DOHH2 (cell line): ENCODE measurements around the gene NDFIP2.

Source experiments
- EZH2phosphoT487 ChIP-seq: fragments of 200-600 bp; sonication (generic); IDR thresholded peaks from 2 replicates; pipeline ENCODE4 v1.6.1; 2017; ENCODE audit warnings: borderline replicate concordance, mild to moderate bottlenecking, antibody characterized with exemption, low read length, moderate library complexity, mixed read lengths
- TF ChIP-seq, protein P1 (sequence below): fragments of 200-600 bp; sonication (generic); IDR thresholded peaks from one replicate; pipeline ENCODE4 v1.5.1; 2014; ENCODE audit warnings: antibody characterized with exemption, mild to moderate bottlenecking, low read depth, low read length; ENCODE audit not compliant: poor library complexity, severe bottlenecking

GRCh38 chr13:79475569-79475968 is 5.4 kb upstream of the NDFIP2 start:
- TF ChIP-seq, protein P1, sequence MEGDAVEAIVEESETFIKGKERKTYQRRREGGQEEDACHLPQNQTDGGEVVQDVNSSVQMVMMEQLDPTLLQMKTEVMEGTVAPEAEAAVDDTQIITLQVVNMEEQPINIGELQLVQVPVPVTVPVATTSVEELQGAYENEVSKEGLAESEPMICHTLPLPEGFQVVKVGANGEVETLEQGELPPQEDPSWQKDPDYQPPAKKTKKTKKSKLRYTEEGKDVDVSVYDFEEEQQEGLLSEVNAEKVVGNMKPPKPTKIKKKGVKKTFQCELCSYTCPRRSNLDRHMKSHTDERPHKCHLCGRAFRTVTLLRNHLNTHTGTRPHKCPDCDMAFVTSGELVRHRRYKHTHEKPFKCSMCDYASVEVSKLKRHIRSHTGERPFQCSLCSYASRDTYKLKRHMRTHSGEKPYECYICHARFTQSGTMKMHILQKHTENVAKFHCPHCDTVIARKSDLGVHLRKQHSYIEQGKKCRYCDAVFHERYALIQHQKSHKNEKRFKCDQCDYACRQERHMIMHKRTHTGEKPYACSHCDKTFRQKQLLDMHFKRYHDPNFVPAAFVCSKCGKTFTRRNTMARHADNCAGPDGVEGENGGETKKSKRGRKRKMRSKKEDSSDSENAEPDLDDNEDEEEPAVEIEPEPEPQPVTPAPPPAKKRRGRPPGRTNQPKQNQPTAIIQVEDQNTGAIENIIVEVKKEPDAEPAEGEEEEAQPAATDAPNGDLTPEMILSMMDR = no peak
- no peak for TF ChIP-seq EZH2phosphoT487
